Psoas muscle (tissue), 8 donors: ENCODE results near the gene CIBAR2. TPM values are rescaled to one million over a fixed set of nuclear protein-coding genes. Genes with fewer than 3 reads are reported as not detected.
A peak's percentile ranks its signal among the peaks of the same experiment; 100 is the strongest.

ENCODE experiments used
- ATAC-seq, 4 donors: fragments of 200-7000 bp; cut with Tn5 transposase; one replicate each; pipeline ENCODE4 v1.9.1; 2020; ENCODE audit warnings: moderate library complexity in 3 of 4, mild to moderate bottlenecking in 2 of 4
- DNase-seq, 2 donors: peaks; one replicate each; pipeline ENCODE4 v3.0.0-alpha.2; 2020
- H3K27ac ChIP-seq: fragments of 200-600 bp; one replicate; pipeline ENCODE4 v1.8.0; 2022
- H3K27me3 ChIP-seq, 3 donors: fragments of 200-600 bp in 1 of 3; one replicate each; pipeline versions ENCODE4 v1.6.1 to v1.8.0; 2013 to 2022; ENCODE audit warnings: low read length in 2 of 3, mild to moderate bottlenecking in 2 of 3, moderate library complexity in 1 of 3; ENCODE audit not compliant: insufficient read depth in 3 of 3
- H3K36me3 ChIP-seq, 2 donors: fragments of 200-600 bp in 1 of 2; one replicate each; pipeline versions ENCODE4 v1.6.1 to v1.8.0; 2013 to 2022; ENCODE audit warnings: low read depth in 1 of 2, mild to moderate bottlenecking in 1 of 2, moderate library complexity in 1 of 2; ENCODE audit not compliant: insufficient read depth in 1 of 2
- H3K4me1 ChIP-seq: fragments of 200-600 bp; one replicate; pipeline ENCODE4 v1.8.0; 2022
- H3K4me3 ChIP-seq: fragments of 200-600 bp; one replicate; pipeline ENCODE4 v1.8.0; 2022; ENCODE audit warnings: mild to moderate bottlenecking
- H3K9me3 ChIP-seq: fragments of 200-600 bp; one replicate; pipeline ENCODE4 v1.8.0; 2022
- CTCF ChIP-seq: fragments of 200-600 bp; IDR thresholded peaks from one replicate; pipeline ENCODE4 v1.8.0; 2022; ENCODE audit warnings: antibody characterized with exemption
- WGBS, 3 donors: extraction: QIAGEN DNeasy Blood & Tissue Kit; methylation state at CpG; one replicate each; pipeline versions ENCODE4 v1.1.6 to v1.1.7; 2013; 5-methylcytosine and 5-hydroxymethylcytosine counted together
- intact Hi-C, 2 donors: fragments of 100-400 bp; cut with DNase I; formaldehyde crosslinking; loops; one replicate each; pipeline versions ENCODE4 v1.11.0 to v1.14.2; 2022
- polyA plus RNA-seq, 3 donors: library from polyadenylated mRNA; stranded (reverse); fragments of 200-250 nt; gene quantifications; one replicate each; pipeline ENCODE4 v1.2.3, GENCODE V29; 2013
- total RNA-seq, 4 donors: library from RNA; stranded (reverse); fragmentation: NEBNext Ultra II Directional in 2 of 4; extraction: Animal tissue kit (Norgen Biotek cat#: 25700) in 2 of 4; gene quantifications; one replicate each; pipeline versions ENCODE4 v1.2.1 to v1.2.4, GENCODE V29; 2021 to 2023
- donor health status: healthy with polysubstance abuse.
- donor health status: DM: no; HTN: no; CAD: no; lungs with moderate emphysema.
- donor health status: Bipolar disorder and iron deficiency.
- donor health status: healthy.
- donor health status: DM: yes; HTN: yes; CAD: no.
- donor health status: DM: no; HTN: no; CAD: no.
- donor health status: DM: no; HTN: no; CAD: no.
- donor health status: DM: yes; HTN: yes; CAD: no.

CIBAR2 gene
- total and polyA plus RNA-seq, 7 donors: 0.36 TPM; not detected in 6

- H3K4me3 ChIP-seq: no peak overlapping the region
- ATAC-seq (no peak), DNase-seq (no peak)
- intact Hi-C loops: no loop called here
- no peaks in the 10 kb centered on the region for H3K36me3 ChIP-seq
- WGBS, 3 donors: 85 to 90% (median 88%) methylated on average over 11 of the region's 11 CpGs
- no peaks in the 10 kb centered on the region for H3K27me3 ChIP-seq
- no peak for TF ChIP-seq CTCF
- H3K27ac ChIP-seq: no peak overlapping the region
- H3K4me1 ChIP-seq: peaks cover 8% of the 10 kb centered on the region
- no peaks in the 10 kb centered on the region for H3K9me3 ChIP-seq
Observed at GRCh38 chr16:85101956-85102630, 10.2 kb downstream of the CIBAR2 start.

GRCh38 chr16:85100265-85100664, 12.0 kb downstream of the CIBAR2 start:
- no peak for TF ChIP-seq CTCF
- intact Hi-C loops: no loop called here
- 91 to 95% (median 92%) methylated on average over 10 of the region's 10 CpGs for WGBS, 3 donors

GRCh38 chr16:85098565-85098964, 13.7 kb downstream of the CIBAR2 start:
- no peak for TF ChIP-seq CTCF
- no peaks in the 10 kb centered on the region for H3K9me3 ChIP-seq

More at GRCh38 chr16:85100265-85100664, 12.0 kb downstream of the CIBAR2 start:
- no peak for ATAC-seq
- no peaks in the 10 kb centered on the region for H3K9me3 ChIP-seq
- H3K4me3 ChIP-seq: no peak overlapping the region
- no peaks in the 10 kb centered on the region for H3K27me3 ChIP-seq
- no peak for DNase-seq
- H3K4me1 ChIP-seq: peaks cover 8% of the 10 kb centered on the region
- no peaks in the 10 kb centered on the region for H3K36me3 ChIP-seq
- H3K27ac ChIP-seq: no peak overlapping the region

GRCh38 chr16:85096921-85097320, 15.4 kb downstream of the CIBAR2 start:
- 81 to 82% (median 81%) methylated on average over 9 of the region's 9 CpGs for WGBS, 3 donors
- ATAC-seq: no peak
- Histone ChIP-seq H3K4me1 (no peaks in the 10 kb centered on the region), H3K27ac (no peak overlapping the region), H3K9me3 (no peaks in the 10 kb centered on the region), H3K36me3 (no peaks in the 10 kb centered on the region), H3K4me3 (no peak overlapping the region), H3K27me3 (peaks cover 0 to 6% (median 5%) of the 10 kb centered on the region in 3 donors)
- intact Hi-C loops: no loop called here
- no peak for DNase-seq
- no peak for TF ChIP-seq CTCF

More at GRCh38 chr16:85098565-85098964, 13.7 kb downstream of the CIBAR2 start:
- Histone ChIP-seq H3K27ac (no peak overlapping the region), H3K4me3 (no peak overlapping the region), H3K4me1 (no peaks in the 10 kb centered on the region), H3K27me3 (peaks cover 0 to 6% (median 3%) of the 10 kb centered on the region in 3 donors), H3K36me3 (no peaks in the 10 kb centered on the region)
- WGBS, 3 donors: 83 to 89% (median 84%) methylated on average over 10 of the region's 10 CpGs
- DNase-seq (peak in 1 of 2 donors; percentile 8), ATAC-seq (no peak)
- intact Hi-C loops: no loop called here

- ATAC-seq (no peak), DNase-seq (no peak)
- WGBS, 3 donors: 73 to 83% (median 76%) methylated on average over 8 to 12 of the region's 12 CpGs
- Histone ChIP-seq H3K4me3 (no peak overlapping the region), H3K36me3 (no peaks in the 10 kb centered on the region), H3K27me3 (peaks cover 0 to 6% (median 5%) of the 10 kb centered on the region in 3 donors), H3K27ac (no peak overlapping the region), H3K9me3 (no peaks in the 10 kb centered on the region), H3K4me1 (no peaks in the 10 kb centered on the region)
- TF ChIP-seq CTCF: no peak
- intact Hi-C loops: no loop called here
Observed at GRCh38 chr16:85094812-85095211, 17.5 kb downstream of the CIBAR2 start.
